Subcutaneous abdominal adipose tissue (tissue), 5 donors: Measurements from ENCODE around the gene EID2.

ENCODE experiments used
- H3K27ac ChIP-seq: one replicate; pipeline ENCODE4 v1.7.0; 2013; ENCODE audit warnings: low read depth, mild to moderate bottlenecking, inconsistent platforms, low read length, moderate library complexity
- H3K27me3 ChIP-seq, 5 donors: one replicate each; pipeline ENCODE4 v1.7.0; 2013; ENCODE audit warnings: low read length in 5 of 5, inconsistent platforms in 1 of 5; ENCODE audit not compliant: control insufficient read depth in 5 of 5, insufficient read depth in 4 of 5
- H3K36me3 ChIP-seq, 5 donors: one replicate each; pipeline ENCODE4 v1.7.0; 2013; ENCODE audit warnings: low read length in 5 of 5; ENCODE audit not compliant: control insufficient read depth in 5 of 5, insufficient read depth in 5 of 5
- H3K4me1 ChIP-seq, 5 donors: one replicate each; pipeline ENCODE4 v1.7.0; 2013; ENCODE audit warnings: low read length in 5 of 5, mild to moderate bottlenecking in 3 of 5, moderate library complexity in 1 of 5; ENCODE audit not compliant: control insufficient read depth in 5 of 5, insufficient read depth in 5 of 5
- H3K4me3 ChIP-seq, 5 donors: one replicate each; pipeline ENCODE4 v1.7.0; 2013; ENCODE audit warnings: low read length in 5 of 5, low read depth in 1 of 5
- H3K9ac ChIP-seq, 5 donors: one replicate each; pipeline ENCODE4 v1.7.0; 2013; ENCODE audit warnings: low read length in 5 of 5, mild to moderate bottlenecking in 4 of 5, moderate library complexity in 3 of 5
- H3K9me3 ChIP-seq, 5 donors: one replicate each; pipeline ENCODE4 v1.7.0; 2013; ENCODE audit warnings: low read length in 5 of 5; ENCODE audit not compliant: control insufficient read depth in 5 of 5
- donor health status: healthy.
- donor health status: healthy.
- donor health status: healthy.
- donor health status: healthy.
- donor health status: healthy.

Gene EID2

DNA sequence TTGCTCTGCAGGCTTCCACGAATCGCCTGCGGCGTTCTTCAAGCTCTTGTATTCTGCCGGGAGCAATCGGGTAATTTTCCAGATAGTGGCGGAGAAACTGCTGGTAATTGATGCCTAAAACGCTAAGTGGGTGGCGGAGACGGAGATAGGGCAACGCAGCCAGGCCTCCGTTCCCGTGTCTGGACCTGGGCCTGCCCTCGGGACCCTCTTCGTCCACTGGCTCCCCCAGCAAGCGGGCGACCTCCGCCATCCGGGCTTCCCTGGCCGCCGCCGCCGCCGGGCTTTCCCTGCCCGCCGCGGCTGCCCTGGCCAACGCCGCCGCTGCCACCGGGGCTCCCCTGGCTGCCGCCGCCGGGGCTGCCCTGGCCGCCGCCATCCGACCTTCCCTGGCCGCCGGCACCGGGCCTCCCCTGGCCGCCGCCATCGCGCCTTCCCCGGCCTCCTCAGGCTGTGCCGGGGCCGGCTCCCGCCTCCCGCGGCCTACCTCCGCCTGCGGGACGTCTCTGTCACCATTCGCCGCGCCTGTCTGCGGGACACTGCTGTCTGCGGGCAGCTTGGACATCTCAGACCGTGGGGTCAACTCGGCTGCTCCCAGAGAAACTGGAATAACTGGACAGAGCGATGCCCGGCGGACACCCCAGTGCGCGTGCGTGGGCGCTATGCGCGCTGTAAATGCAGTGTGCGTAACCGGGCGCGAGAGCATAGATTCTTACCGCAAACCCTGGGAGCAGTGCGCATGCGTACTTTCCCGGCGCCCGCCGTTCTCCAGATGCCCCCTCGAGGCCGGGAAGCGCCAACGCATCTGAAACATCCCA lies at the start of gene EID2:
Gene EID2, minus strand, starts transcription at position 644 of the 815 bp plus-strand sequence. Its CDS starts 82 bp downstream, at position 562.
- no peaks in the 10 kb centered on the region for H3K27me3 ChIP-seq
- H3K4me3 ChIP-seq = peak within 1 kb of the TSS; percentile 80 to 92 (median 89)
- no peaks in the 10 kb centered on the region for H3K36me3 ChIP-seq
- peak within 1 kb of the TSS; percentile 84 to 98 (median 93) for H3K9ac ChIP-seq
- peaks cover 0 to 19% (median 13%) of the 10 kb centered on the region in 5 donors for H3K4me1 ChIP-seq
- H3K27ac ChIP-seq = peak within 1 kb of the TSS; percentile 88
- no peaks in the 10 kb centered on the region for H3K9me3 ChIP-seq

GRCh38 chr19:39588066-39588465 lies 48.1 kb upstream of the EID2 start:
- Histone ChIP-seq H3K27me3 (peaks cover 0 to 10% (median 0%) of the 10 kb centered on the region in 5 donors), H3K4me1 (no peaks in the 10 kb centered on the region), H3K36me3 (no peaks in the 10 kb centered on the region), H3K4me3 (no peak overlapping the region), H3K9me3 (no peaks in the 10 kb centered on the region), H3K9ac (no peak overlapping the region), H3K27ac (no peak overlapping the region)

GRCh38 chr19:39587496-39587895 lies 47.5 kb upstream of the EID2 start:
- Histone ChIP-seq H3K36me3 (no peaks in the 10 kb centered on the region), H3K27ac (no peak overlapping the region), H3K4me1 (no peaks in the 10 kb centered on the region), H3K9me3 (no peaks in the 10 kb centered on the region), H3K4me3 (no peak overlapping the region), H3K9ac (no peak overlapping the region), H3K27me3 (peaks cover 0 to 16% (median under 1%) of the 10 kb centered on the region in 5 donors)

DNA sequence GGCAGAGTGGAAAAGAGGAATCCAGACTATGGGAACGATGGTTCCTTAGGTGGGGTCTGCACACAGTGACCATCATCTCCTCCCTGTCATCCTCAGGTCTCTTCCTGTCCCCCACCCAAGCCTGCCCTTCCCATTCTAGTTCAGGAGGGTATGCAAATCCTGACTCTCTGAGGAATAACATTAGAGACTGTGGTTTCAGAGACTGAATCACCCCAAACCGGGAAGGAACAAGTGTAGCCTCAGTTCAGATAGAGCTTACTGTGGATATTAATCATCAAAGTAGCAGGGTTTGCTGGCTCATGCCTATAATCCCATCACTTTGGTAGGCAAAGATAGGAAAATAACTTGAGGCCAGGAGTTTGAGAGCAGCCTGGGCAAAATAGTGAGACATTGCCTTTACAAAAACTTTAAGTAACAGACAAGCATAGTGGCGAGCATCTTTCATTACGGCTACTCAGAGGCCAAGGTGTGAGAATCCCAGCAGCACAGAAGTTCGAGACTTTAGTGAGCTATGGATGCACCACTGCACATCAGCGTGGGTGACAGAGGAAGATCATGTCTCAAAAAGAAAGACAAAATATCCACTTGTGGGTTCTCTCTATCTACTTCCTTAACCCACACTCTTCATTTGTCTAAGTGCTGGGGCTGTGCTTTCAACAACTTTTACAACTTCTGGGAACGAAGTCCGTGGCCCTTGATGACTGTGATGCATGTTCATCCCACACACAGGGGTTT lies 43.1 kb upstream of the EID2 start:
- Histone ChIP-seq H3K27ac (no peak overlapping the region), H3K4me1 (no peaks in the 10 kb centered on the region), H3K9ac (no peak overlapping the region), H3K36me3 (no peaks in the 10 kb centered on the region), H3K27me3 (peaks cover 0 to 28% (median 7%) of the 10 kb centered on the region in 5 donors), H3K9me3 (peaks cover 0 to 6% (median 4%) of the 10 kb centered on the region in 5 donors), H3K4me3 (no peak overlapping the region)

- Histone ChIP-seq H3K9ac (no peak overlapping the region), H3K9me3 (peaks cover 0 to 6% (median 4%) of the 10 kb centered on the region in 5 donors), H3K27ac (no peak overlapping the region), H3K4me1 (no peaks in the 10 kb centered on the region), H3K27me3 (peaks cover 0 to 28% (median 7%) of the 10 kb centered on the region in 5 donors), H3K4me3 (no peak overlapping the region), H3K36me3 (no peaks in the 10 kb centered on the region)
These were observed 42.5 kb upstream of the EID2 start for GRCh38 chr19:39582442-39582841.

- Histone ChIP-seq H3K4me1 (no peaks in the 10 kb centered on the region), H3K9ac (no peak overlapping the region), H3K27me3 (peaks cover 0 to 3% (median 3%) of the 10 kb centered on the region in 5 donors), H3K36me3 (no peaks in the 10 kb centered on the region), H3K9me3 (peaks cover 0 to 8% (median 4%) of the 10 kb centered on the region in 5 donors), H3K4me3 (no peak overlapping the region), H3K27ac (no peak overlapping the region)
These were observed 28.6 kb upstream of the EID2 start for GRCh38 chr19:39568604-39569003.

DNA sequence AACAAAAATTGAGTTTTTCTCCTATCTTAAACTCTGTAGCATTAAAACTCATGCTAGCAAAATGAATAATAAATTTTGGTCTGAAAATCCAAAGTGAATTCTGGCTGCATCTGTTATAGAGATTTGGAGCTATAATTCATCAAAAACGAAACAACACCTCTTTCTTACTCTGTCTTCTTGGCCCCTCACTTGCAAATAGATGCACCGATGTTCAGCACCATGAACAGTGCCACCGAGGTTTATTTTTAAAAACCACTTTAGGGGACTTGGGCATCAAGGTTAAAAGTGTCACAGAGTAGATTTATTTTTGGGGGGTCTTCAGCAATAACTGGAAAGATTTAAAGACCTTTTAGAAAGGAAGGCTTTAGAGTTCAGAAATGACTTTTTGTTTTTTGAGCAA lies 26.1 kb upstream of the EID2 start:
- H3K27ac ChIP-seq = no peak overlapping the region
- peaks cover 0 to 3% (median 3%) of the 10 kb centered on the region in 5 donors for H3K27me3 ChIP-seq

DNA sequence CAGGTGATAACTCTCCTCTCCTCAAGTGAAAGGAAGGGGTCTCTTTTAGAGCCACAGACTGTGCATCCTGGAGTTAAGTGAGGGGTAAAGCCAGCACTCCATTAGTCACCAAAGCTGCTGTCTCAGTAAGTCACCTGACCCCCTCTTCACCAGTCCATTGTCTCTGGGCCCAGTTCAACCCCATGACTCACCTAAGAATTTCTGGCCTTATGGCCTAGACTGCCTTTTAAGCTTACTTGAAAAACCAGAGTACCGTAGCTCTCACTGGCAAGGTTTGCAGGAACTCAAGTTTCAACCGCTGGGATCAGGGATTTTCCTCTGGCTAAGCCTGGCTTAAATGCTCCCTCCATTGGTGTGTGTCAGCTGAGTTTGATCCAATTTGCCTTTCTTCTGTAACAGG lies 23.4 kb upstream of the EID2 start:
- Histone ChIP-seq H3K4me1 (peaks cover 0 to 11% (median 0%) of the 10 kb centered on the region in 5 donors), H3K9me3 (no peaks in the 10 kb centered on the region), H3K27me3 (peaks cover 0 to 3% (median 3%) of the 10 kb centered on the region in 5 donors), H3K27ac (no peak overlapping the region), H3K4me3 (no peak overlapping the region), H3K36me3 (no peaks in the 10 kb centered on the region), H3K9ac (no peak overlapping the region)

More for the DNA sequence above, 26.1 kb upstream of the EID2 start:
- H3K4me1 ChIP-seq = no peaks in the 10 kb centered on the region
- no peak overlapping the region for H3K4me3 ChIP-seq
- H3K9ac ChIP-seq = no peak overlapping the region
- no peaks in the 10 kb centered on the region for H3K36me3 ChIP-seq
- no peaks in the 10 kb centered on the region for H3K9me3 ChIP-seq

DNA sequence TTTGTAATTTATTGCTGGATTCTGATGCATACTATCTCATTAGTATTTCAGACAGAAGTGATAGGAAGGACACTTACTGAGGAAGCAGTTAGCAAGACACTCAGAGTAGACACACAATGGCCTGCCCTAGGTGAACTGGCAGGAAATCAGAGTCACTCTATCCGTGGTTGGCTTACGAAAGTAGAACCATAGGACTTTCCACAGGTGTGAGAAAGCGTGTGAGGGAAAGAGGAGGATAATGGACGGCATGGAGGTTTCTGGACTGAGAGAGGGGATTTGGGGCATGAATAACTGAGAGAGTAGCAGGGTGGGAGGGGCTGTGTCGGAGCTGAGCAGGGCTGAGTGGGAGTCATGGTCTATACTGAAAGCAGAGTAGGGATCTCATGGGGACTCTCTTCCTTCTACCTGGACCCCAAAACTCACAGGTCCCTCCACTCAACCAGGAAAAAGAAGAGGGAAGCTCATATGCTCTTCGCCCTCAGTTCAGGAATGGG lies 18.7 kb upstream of the EID2 start:
- Histone ChIP-seq H3K9me3 (no peaks in the 10 kb centered on the region), H3K36me3 (no peaks in the 10 kb centered on the region), H3K27ac (no peak overlapping the region), H3K27me3 (peaks cover 0 to 2% (median 0%) of the 10 kb centered on the region in 5 donors), H3K9ac (no peak overlapping the region), H3K4me1 (peaks cover 0 to 20% (median 3%) of the 10 kb centered on the region in 5 donors), H3K4me3 (no peak overlapping the region)
